GM19328 (cell line): ENCODE results near the gene CCT8.
A peak's percentile ranks its signal among the peaks of the same experiment; 100 is the strongest.

ENCODE experiments used
- ATAC-seq: cut with Tn5 transposase; IDR thresholded peaks from one replicate; pipeline ENCODE4 v1.9.1; 2021; ENCODE audit warnings: mild to moderate bottlenecking, moderate library complexity; ENCODE audit not compliant: unreplicated experiment

Gene CCT8, protein sequence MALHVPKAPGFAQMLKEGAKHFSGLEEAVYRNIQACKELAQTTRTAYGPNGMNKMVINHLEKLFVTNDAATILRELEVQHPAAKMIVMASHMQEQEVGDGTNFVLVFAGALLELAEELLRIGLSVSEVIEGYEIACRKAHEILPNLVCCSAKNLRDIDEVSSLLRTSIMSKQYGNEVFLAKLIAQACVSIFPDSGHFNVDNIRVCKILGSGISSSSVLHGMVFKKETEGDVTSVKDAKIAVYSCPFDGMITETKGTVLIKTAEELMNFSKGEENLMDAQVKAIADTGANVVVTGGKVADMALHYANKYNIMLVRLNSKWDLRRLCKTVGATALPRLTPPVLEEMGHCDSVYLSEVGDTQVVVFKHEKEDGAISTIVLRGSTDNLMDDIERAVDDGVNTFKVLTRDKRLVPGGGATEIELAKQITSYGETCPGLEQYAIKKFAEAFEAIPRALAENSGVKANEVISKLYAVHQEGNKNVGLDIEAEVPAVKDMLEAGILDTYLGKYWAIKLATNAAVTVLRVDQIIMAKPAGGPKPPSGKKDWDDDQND

DNA sequence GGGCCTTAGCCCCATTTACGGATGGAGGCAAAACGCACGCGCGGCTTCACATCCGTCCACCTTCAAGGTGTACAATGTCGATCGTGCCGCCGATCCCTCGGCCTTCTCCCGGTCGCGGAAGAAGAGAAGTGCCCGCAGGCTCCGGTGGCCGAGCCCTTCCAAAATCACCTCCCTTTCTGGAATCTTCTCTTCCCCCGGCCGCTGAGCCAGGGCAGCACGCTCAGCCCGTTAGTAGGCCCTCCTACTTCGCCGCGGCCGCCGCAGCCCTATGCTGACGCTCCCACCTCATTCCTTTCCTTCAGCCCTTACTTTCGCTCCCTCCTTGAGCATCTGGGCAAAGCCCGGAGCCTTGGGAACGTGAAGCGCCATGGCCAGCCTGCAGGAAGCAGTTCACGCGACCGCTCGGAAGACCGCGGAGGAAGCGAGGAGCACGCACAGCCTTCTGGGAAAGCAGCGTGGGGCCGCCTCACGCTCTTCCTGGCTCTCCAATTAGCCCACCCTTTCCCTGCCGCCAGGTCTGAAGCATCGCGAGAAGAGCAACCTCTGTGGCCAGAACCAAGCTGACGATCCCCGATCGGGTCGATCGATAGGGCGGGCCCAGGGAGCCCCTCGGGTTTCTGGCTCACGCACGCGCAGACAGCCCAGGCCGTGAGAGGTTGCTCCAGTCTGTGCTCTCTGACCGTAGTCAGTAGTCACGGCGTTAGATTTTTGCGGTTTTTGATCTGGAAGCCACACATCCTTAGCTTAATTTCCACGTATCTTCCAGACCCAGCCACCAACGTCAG, at the start of gene CCT8:
Gene CCT8, minus strand, starts transcription at position 427 of the 785 bp plus-strand sequence. Its CDS starts 58 bp downstream, at position 369.
- ATAC-seq: peak; percentile 88

DNA sequence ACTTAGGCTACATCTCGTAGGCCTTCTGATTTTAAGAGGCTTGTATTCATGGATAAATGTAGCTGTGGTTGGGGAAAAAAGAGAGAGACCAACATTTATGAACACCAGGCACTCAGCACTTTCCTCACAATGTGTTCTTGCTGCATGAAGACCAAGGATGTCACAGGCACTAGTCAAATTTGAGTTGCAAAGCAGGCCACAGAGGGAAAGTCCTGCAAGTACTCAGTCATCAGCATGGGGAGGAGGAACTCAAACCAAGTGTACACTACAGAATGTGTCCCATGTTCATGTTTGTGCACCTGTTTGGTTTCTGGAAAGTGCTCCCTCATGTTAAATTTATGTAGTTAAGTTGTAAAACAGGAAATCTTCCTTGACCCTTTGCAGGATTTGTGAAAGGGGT, 48.3 kb upstream of the CCT8 start:
- peak; percentile 76 for ATAC-seq

DNA sequence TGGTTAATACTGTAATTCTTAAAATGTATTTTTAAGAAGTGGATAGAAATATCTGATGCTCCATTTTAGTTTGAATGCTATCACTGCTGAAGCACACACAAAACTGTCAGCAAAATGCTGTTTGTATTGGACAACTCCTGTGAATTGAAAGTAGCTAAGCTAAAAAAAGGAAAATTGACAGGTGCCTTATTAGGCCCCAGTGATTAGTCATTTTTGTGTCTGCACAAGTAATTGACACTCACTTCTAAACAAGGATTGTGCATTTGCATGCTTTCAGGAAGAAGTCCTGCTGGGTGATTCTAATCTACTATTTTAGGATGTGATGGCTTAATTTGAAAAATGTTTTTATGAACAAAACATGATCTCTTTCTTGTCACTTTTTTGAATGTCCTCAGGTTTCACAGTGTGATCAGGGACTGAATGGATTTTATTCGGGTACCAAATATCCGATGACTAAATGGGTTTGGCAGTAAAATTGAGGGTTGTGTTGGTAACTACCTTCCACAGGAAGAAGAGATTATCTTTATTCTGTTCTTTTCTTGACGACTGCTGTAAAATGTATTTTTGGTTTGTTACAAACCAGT, 44.0 kb upstream of the CCT8 start:
- peak; percentile 45 for ATAC-seq

DNA sequence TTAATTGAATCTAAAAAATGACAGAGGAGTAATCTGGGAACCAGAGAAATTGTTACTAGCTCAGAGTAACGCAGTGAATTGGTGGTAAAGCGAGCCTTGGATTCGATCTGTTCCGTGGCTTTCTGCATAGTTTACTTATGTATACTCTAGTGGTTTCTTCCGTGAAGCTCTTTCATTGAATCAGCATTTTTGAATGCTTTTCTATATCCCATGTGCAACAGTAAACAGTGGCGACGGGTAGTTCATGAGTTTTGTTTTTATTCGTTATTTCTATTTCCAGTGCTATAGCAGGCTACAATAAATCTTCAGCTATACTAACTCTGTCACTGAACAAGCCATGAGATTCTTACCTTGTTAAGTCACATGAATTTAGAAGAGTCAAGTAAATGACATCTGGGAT, 42.5 kb upstream of the CCT8 start:
- no peak for ATAC-seq

DNA sequence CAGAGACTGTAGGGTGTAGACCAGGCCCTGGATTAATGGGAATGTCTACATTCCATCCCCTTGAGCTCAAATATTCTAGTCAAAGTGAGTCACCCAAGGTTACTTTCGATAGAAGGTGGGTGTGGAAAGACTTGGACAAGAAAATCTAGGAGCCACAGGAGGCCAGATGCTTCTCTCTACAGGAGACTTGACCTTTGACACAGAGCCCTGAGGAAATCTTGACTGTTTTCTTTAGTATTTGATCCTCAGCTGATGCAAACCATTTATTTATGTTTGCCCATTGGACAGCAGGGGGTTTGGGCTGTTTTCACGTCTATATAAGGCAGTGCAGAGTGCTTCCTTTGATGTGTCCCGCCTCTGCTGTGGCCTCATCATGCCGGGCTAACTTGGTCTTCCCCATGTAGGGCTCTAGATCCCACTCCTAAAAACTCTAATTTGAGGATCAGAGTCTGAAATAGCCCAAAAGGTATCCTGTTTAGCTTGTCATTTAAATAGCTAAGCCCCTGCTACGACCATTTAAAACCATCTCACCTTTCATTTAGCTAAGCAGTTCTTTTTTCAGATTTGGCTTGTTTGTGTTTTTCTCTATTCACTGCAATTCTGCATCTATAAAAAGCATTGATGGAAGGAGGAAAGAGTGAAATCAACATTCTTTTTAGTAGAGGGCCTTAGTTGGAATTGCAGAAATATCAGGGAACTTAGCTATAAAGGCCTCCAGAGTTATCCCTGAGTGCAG, 41.5 kb upstream of the CCT8 start:
- ATAC-seq: no peak

DNA sequence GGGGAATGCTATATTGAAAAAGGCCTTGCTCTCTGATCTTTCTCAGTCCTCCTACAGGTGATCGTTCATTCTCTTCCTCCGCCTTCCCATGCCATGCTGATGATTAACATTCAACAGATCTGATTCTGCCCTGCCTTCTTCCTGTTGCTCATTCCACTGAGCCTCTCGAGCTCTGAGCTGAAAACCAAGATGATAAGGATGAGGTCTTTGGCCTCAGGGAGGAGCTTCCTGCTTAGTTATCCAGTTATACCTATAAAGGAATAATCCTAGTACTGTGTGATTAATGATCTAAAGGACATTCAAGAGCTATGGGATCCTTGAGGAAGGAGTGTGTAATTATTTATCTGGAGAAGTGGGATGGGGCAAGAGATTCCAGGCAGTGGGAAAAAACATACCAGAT, 31.8 kb upstream of the CCT8 start:
- no peak for ATAC-seq

DNA sequence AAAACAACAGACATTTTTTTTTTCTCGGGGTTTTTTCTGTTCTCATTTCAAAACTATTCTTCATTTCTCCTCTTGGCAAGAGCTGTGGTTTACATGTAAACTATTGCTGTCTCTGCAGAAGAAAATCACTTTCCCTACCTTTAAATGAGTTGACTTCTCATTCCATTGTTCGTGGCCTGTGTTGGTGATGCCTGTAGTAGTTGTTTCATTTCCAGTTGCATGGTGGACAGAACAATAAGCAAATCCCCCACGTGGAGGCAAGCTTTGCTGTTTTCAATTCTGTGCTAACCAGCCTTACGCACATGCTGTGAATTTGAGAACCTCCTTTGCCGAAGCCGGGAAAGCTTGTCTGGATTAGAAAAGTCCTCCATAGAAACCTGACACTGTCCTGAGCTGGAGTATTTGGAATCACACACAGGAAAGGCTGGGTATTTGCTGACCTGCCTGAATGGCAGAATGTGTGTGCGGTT, 30.8 kb upstream of the CCT8 start:
- no peak for ATAC-seq

DNA sequence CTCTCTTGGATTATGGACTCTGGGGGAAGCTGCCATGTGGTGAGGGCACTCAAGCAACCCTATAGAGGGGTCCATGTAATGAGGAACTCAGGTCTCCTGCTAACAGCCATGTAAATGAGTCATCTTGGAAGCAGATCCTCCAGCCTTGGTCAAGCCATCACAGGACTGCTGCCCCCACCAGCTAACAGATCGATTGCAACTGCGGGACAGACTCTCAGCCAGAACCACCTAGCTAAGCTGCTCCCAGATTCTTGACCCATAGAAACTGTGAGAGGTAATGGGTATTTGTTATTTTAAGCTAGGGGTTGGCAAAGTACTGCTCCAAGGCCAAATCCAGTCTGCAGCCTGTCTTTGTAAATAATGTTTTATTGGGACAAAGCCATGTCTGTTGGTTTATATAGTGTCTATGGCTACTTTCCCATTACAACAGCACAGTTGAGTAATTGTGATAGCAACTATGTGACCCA, 29.4 kb upstream of the CCT8 start:
- no peak for ATAC-seq

DNA sequence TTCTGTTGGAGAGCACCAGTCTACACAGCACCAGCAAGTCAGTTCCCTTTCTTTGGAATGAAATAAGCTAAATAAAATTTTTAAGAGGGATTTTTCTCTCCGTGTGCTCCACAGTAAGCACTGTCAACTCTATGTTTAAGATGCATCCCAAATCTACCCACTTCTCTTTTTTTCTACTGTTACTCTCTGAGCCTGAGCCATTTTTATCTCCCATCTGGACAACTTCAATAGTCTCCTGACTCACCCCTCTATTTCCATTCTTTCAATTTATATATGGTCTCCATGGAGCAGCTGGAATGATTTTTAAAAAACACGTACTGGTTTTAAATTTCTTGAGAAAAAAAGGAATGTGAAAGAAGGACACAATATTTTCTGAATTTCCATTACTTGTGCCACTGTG, 24.7 kb upstream of the CCT8 start:
- ATAC-seq: no peak

DNA sequence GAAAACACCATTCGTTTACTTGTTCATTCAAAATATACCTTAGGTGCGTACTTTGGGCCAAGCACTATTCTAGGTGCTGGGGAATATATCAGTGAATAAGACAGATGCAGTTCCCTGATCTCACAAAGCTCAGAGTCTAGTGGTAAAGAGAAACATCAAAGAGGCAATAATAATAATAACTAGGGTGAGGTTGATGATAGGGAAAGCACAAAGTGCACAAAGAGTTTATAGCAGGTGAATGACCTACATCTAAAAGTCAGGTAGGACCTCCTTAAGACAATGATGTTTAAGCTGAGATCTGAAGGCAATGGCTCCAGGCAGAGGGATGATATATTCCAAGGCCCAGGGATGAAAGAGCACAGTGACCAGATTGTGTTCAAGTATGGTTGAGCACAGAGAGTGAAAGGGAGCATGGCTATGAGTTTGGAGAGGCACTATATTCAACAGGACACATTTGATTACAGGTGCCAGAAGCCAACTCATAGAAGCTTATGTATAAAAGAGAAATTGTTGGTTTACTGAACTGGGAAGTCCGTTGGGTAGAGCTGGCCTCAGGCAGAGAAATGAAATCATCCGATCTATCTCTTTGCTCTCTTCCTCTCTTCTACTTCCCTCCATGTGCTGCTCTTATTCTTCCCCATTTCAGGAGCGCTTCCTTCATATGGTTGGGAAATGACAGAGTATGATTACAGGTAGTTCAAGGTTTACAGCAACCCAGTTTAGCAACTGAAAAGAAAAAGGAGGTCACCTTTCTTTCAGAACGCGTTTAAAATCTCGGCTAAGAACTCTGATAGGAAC, 23.0 kb upstream of the CCT8 start:
- ATAC-seq: no peak

DNA sequence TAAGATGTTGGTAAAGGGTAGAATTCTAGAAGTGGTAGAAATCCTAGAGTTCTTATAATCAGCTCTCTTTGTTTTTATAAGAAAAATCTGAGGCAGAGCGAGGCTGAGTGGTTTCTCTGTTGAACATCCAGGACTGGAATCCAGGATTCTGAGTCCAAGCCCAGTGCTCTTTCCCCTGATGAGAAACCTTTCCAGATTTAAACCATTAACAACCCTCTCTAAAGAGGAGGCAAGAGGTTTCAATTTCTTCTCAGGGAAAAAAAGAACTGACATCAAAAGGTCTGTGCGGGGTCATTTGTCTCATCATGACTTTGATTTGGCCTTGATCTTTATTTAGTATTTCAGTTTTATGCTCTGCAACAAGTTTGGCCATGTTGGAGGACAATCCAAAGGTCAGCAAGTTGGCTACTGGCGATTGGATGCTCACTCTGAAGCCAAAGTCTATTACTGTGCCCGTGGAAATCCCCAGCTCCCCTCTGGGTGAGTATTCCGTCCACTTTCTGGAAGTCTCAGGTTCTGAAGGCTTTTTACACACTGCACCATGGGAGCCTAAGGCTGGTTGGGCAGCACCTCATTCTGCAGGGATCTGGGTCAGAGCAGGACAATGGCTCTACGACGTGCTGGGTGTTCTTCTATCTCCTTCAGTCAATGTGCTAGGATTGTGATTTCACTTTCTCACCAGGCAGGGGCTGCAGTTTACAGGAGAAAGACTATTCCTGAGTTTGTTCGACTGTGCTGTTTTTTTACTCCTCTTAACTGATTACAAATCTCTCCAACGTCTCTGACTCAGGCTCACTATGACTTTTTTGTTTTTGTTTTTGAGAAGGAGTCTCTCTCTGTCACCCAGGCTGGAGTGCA, 18.9 kb upstream of the CCT8 start:
- no peak for ATAC-seq

DNA sequence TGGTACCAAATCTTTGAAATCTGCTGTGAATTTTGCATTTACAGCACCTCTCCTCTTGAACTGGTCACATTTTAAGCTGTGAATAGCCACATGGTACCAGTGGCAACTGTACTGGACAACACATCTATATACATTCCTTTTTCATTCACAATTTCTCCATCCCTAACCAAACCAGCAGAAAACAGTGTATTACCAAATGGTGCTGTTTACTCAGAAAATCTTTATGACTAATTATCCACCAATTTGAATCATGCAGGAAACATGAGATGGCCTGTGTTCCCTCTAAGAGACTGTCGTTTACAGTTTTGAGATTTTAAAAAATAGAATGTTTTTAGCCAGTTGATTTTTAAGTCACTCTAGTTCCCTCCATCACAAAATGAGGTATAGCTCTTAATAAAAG, 17.6 kb upstream of the CCT8 start:
- ATAC-seq: no peak

DNA sequence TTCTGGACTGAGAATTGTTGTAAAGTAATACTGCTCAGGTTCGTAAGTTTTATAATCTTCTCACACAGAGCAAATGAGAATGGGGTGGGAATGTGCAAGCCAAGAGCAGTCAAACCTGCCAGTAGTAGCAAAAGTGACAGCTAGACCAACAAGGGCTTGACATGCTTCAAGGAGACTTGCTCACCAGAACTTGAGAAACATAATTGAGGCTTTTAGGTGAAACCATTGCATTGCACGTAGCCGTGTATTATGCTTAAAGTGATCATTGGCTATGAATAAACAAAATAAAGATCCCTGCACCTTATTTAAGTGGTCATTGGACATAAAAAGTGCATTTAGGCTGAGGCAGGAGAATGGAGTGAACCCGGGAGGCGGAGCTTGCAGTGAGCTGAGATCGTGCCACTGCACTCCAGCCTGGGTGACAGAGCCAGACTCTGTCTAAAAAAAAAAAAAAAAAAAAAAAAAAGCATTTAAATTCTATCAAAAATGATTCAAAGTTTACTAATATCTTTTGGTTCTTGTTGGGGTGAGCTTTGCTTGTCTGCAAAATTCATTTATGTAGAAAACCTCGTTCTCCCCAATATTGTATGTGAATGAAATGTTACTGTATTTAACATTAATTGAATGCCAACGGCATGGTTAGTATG, 11.8 kb upstream of the CCT8 start:
- no peak for ATAC-seq

DNA sequence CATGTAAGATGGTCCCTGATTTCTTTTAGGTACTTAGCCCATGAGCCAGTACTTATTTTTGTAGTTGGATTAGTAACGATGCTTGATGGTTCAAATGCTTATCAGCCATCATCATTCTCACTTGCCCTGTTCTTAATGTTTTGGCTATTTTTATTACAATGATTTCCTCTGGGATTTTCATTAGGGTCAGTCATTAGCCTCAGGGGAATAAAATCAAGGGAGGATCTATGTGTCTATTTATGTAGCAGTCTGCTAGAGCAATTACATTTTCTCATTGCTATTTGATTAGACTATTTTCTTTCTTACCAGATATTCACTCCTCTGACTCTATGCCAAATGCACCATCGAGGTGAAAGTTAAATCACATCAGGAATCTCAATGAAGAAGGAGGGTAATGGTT, 10.9 kb upstream of the CCT8 start:
- ATAC-seq: no peak

DNA sequence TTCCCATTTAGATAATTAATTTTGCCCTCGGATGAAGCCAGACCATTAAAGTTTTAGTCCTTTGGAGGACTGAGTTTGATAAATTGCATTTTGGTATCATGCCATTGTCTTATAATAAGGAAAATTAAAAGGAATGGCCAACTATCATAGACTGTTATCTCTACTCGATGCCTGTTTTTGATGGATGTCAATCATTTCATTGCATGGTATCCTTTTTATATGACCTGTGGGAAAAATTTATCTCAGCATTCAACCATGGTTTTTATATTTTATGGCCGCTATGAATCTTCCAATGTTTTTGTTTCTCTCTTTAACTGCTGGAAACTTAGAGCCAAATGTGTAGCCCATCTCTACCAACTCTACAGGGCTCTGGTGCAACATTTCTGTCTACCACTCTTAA, 9.9 kb upstream of the CCT8 start:
- no peak for ATAC-seq

DNA sequence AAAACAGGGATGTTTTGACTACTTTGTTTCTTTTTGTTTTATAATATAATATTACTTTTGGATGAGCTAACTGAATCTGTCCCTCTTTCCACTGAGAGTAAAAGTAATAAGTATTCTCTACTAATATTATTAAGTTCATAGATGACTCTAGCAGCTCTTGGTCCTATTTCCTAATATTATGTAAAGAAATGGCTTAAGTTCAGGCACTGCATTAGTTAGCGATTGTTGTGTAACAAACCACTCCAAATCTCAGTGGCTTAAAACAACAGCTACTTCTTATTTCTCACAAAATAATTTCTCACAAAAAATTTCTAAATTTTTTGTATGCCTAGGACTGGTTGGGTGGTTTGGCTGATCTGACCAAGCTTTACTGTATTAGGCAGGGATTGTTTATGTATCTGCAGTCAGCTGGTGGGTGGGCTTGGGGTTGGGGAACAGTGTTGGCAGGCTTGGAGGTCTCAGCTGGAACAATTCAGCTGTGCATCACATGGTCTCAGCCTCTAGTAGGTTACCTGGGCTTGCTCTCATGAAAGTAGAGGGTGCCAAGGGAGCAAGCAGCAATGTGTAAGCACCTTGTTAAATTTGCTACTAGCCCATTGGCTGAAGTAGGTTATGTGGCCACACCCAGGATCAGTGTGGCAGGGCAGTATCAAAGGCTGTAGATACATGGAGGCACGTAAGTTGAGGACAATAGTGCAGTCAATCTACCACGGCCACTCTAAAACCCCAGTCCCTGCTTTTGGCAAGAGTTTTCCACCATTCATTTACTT, 8.8 kb upstream of the CCT8 start:
- ATAC-seq: no peak

DNA sequence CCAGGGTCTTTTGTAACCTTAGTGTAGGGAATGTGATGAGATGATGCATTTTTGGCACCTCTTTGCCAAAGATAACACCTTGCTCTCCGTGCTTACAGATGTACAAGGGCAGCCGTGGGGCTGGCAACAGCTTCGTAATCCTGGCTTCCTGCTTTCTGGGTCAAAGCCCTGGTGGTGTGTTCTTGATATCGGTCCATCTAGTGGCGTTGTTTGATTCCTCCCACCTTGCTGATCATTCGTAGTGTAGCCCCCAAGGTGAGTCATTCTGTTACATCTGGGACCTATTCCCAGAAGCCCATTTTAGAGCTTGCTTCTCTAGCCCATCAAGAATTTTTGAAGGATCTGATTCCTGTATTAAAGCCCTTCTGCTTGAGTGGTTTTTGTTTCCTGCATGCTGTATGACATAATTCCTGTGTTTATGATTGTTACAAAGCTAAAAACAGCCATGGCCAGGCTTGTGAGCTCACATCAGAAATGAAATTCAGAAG, 7.0 kb upstream of the CCT8 start:
- ATAC-seq: no peak
